PFSK-1 (cell line): ENCODE results near the gene COL24A1.

ENCODE experiments used
- FOXP2 ChIP-seq: optimal IDR thresholded peaks from 2 replicates; pipeline ENCODE3; 2011; ENCODE audit warnings: borderline replicate concordance, control low read depth, inconsistent platforms; ENCODE audit not compliant: insufficient read depth; ENCODE audit errors: extremely low read length, extremely low read depth
- POLR2AphosphoS5 ChIP-seq: IDR thresholded peaks from 2 replicates; pipeline ENCODE4 v1.6.1; 2012; ENCODE audit warnings: low read depth, mild to moderate bottlenecking, control low read depth, low read length, moderate library complexity
- SIN3A ChIP-seq: IDR thresholded peaks from 2 replicates; pipeline ENCODE4 v1.6.1; 2012; ENCODE audit warnings: mild to moderate bottlenecking, low read length, moderate library complexity, borderline replicate concordance; ENCODE audit not compliant: insufficient read depth
- TAF1 ChIP-seq: IDR thresholded peaks from 2 replicates; pipeline ENCODE4 v1.6.1; 2012; ENCODE audit warnings: low read length, control low read depth, borderline replicate concordance; ENCODE audit not compliant: insufficient read depth
- TF ChIP-seq, protein P1 (sequence below), 2 experiments: IDR thresholded peaks; 2 replicates each; pipeline versions ENCODE4 v1.6.1 to v1.8.0; 2011 to 2012; ENCODE audit warnings: low read depth in 2 of 2, low read length in 2 of 2, control low read depth in 1 of 2, inconsistent platforms in 1 of 2, mild to moderate bottlenecking in 1 of 2, moderate library complexity in 1 of 2; ENCODE audit not compliant: insufficient read depth in 1 of 2

The COL24A1 gene

DNA sequence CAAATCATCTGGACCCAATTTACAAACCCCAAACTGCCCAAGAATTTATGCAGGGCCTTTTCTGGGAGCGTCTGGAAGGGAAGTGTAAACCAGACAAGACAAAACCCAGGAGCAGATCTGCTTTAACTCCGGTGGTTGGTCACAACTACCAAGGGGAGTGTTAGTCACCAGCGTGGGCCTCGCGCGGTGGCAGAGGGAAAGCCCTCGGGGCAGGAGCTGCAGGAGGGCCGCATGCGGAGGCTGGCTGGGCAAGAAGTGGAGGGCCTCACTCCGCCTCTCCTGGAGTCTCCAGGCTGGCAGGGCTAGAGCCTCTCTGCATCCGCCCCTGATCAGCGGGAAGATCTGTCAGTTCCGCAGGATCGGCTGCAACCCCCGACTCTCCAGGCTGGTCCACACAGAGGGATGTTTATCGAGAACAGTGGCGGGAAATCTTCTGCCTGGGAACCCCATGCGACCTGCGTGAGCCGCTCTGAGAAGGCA lies 2.0 kb downstream of the COL24A1 start:
- no peak for TF ChIP-seq TAF1
- TF ChIP-seq SIN3A, result no peak
- no peak for TF ChIP-seq FOXP2
- TF ChIP-seq, protein P1, sequence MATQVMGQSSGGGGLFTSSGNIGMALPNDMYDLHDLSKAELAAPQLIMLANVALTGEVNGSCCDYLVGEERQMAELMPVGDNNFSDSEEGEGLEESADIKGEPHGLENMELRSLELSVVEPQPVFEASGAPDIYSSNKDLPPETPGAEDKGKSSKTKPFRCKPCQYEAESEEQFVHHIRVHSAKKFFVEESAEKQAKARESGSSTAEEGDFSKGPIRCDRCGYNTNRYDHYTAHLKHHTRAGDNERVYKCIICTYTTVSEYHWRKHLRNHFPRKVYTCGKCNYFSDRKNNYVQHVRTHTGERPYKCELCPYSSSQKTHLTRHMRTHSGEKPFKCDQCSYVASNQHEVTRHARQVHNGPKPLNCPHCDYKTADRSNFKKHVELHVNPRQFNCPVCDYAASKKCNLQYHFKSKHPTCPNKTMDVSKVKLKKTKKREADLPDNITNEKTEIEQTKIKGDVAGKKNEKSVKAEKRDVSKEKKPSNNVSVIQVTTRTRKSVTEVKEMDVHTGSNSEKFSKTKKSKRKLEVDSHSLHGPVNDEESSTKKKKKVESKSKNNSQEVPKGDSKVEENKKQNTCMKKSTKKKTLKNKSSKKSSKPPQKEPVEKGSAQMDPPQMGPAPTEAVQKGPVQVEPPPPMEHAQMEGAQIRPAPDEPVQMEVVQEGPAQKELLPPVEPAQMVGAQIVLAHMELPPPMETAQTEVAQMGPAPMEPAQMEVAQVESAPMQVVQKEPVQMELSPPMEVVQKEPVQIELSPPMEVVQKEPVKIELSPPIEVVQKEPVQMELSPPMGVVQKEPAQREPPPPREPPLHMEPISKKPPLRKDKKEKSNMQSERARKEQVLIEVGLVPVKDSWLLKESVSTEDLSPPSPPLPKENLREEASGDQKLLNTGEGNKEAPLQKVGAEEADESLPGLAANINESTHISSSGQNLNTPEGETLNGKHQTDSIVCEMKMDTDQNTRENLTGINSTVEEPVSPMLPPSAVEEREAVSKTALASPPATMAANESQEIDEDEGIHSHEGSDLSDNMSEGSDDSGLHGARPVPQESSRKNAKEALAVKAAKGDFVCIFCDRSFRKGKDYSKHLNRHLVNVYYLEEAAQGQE (IDR thresholded peaks at IDR 0.05; ENCODE audit: insufficient read depth in 1 of 2, low read depth in 2 of 2, low read length in 2 of 2), result no peak

DNA sequence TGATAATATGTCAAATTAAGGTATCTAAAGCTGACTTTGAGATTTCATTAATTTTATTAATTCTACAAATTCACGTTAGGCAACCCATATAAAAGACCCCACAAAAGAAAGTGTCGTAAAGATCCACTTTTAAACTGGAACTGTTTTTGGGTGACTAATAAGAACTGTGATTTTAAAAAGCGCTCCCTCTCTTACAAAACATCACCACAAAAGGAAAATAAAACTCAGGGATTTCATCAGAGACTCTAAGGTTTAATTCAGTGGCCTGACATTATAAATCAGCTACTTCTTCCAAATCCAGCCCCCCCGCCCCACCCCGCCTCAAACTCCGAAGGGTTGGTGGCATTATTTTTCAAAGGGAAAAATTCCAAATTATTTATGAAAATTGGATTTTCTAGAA lies 2.7 kb downstream of the COL24A1 start:
- TF ChIP-seq TAF1, result no peak
- no peak for TF ChIP-seq POLR2AphosphoS5
- TF ChIP-seq SIN3A, result no peak
- TF ChIP-seq, protein P1 (IDR thresholded peaks at IDR 0.05; ENCODE audit: insufficient read depth in 1 of 2, low read depth in 2 of 2, low read length in 2 of 2), result no peak
- TF ChIP-seq FOXP2, result no peak

DNA sequence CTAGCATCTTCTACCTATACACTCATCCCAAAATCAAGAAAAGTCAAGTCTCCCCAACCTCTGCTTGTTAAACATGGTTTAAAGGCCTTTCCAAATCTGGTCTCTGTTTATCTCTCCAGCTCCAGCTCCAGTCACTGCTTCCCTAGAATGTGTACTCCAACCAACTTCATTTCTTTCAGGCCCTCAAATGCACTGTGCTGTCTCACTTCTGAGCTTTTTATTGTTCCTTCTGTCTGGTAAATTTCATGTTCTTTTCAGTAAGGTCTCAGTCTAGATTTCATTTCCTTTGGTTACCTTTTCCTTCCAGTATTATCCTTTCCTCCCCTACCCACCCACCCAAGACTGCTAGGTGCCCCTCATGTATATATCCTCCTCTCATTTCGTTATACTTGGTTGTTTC lies 3.7 kb downstream of the COL24A1 start:
- no peak for TF ChIP-seq FOXP2
- no peak for TF ChIP-seq POLR2AphosphoS5
- no peak for TF ChIP-seq TAF1
- TF ChIP-seq, protein P1 (IDR thresholded peaks at IDR 0.05; ENCODE audit: insufficient read depth in 1 of 2, low read depth in 2 of 2, low read length in 2 of 2), result no peak
- TF ChIP-seq SIN3A, result no peak

DNA sequence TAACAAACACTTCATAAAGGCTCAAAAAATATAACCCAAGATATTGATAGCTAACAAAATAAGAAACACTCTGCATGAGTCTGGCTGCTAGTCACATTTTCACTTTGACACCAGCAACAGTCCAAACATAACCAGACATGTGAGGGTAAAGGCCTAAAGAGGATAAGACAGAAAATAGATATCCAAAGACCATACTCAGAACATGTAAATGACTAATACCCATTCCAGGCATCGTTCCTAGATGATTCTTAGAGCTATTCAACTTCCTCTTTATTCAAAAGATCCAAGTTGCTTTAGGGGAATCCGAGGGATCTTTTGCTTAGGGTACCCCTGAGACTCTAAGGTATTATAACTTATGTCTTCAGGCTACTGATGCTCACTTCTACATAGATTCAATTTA lies 5.1 kb downstream of the COL24A1 start:
- TF ChIP-seq, protein P1 (IDR thresholded peaks at IDR 0.05; ENCODE audit: insufficient read depth in 1 of 2, low read depth in 2 of 2, low read length in 2 of 2), result no peak
- TF ChIP-seq POLR2AphosphoS5, result no peak

DNA sequence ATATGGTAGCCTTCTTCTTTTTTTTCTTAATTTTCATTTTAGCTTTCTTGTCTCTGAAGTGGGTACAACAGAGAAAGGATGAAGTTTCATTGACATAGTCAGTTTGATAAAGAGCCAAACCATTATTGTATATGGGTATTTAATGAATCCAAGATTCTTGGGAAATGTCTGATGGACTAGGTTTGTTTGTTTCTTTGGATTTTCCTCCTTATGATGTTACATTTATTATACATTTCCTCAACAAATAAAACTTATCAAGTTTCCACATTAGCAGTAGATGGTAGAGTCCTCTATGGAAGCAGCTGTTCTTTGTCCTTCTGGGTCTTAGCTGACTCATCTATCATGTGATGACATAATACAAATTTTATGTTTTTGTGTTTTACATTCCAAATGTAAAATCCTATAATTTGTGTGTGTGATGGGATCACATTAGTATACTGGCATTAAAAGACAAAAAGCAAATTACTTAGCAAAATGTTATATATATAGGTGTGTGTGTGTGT lies 6.0 kb downstream of the COL24A1 start:
- no peak for TF ChIP-seq FOXP2
- no peak for TF ChIP-seq POLR2AphosphoS5
- TF ChIP-seq TAF1, result no peak
- TF ChIP-seq, protein P1 (IDR thresholded peaks at IDR 0.05; ENCODE audit: insufficient read depth in 1 of 2, low read depth in 2 of 2, low read length in 2 of 2), result no peak
- no peak for TF ChIP-seq SIN3A
